Liver (tissue), 9 donors: Measurements from ENCODE around the gene SYK. TPM values are rescaled to one million over a fixed set of nuclear protein-coding genes. Genes with fewer than 3 reads are reported as not detected.

Experiments
- DNase-seq: peaks from one replicate; pipeline ENCODE4 v3.0.0-alpha.2; 2017; ENCODE audit warnings: low spot score
- H3K27ac ChIP-seq, 2 donors: one replicate each; pipeline ENCODE4 v1.7.0; 2013; ENCODE audit warnings: inconsistent platforms in 2 of 2, low read length in 2 of 2, control low read depth in 1 of 2, low read depth in 1 of 2, mild to moderate bottlenecking in 1 of 2
- H3K27me3 ChIP-seq, 4 donors: one replicate each; pipeline versions ENCODE4 v1.6.1 to v1.7.0; 2013; ENCODE audit warnings: low read length in 3 of 4, inconsistent platforms in 1 of 4, mild to moderate bottlenecking in 1 of 4, moderate library complexity in 1 of 4; ENCODE audit not compliant: control insufficient read depth in 4 of 4, insufficient read depth in 4 of 4
- H3K36me3 ChIP-seq, 4 donors: one replicate each; pipeline versions ENCODE4 v1.6.1 to v1.7.0; 2013; ENCODE audit warnings: low read length in 3 of 4, mild to moderate bottlenecking in 3 of 4, low read depth in 1 of 4, moderate library complexity in 1 of 4; ENCODE audit not compliant: control insufficient read depth in 4 of 4, insufficient read depth in 3 of 4
- H3K4me1 ChIP-seq, 4 donors: one replicate each; pipeline versions ENCODE4 v1.6.1 to v1.7.0; 2013; ENCODE audit warnings: low read length in 3 of 4, mild to moderate bottlenecking in 3 of 4, moderate library complexity in 1 of 4; ENCODE audit not compliant: control insufficient read depth in 4 of 4, insufficient read depth in 4 of 4
- H3K4me3 ChIP-seq, 3 donors: one replicate each; pipeline versions ENCODE4 v1.6.1 to v1.7.0; 2013; ENCODE audit warnings: low read length in 3 of 3, control low read depth in 1 of 3, low read depth in 1 of 3, mild to moderate bottlenecking in 1 of 3
- H3K9ac ChIP-seq, 2 donors: one replicate each; pipeline ENCODE4 v1.7.0; 2013; ENCODE audit warnings: low read length in 2 of 2, mild to moderate bottlenecking in 2 of 2, moderate library complexity in 2 of 2, control low read depth in 1 of 2, low read depth in 1 of 2
- H3K9me3 ChIP-seq, 4 donors: one replicate each; pipeline versions ENCODE4 v1.6.1 to v1.7.0; 2013; ENCODE audit warnings: low read length in 3 of 4; ENCODE audit not compliant: control insufficient read depth in 4 of 4
- EGR1 ChIP-seq, 2 donors: IDR thresholded peaks; 2 replicates each; pipeline ENCODE4 v1.6.1; 2016 to 2018; ENCODE audit warnings: antibody characterized with exemption in 2 of 2, low read depth in 2 of 2
- FOXA1 ChIP-seq: IDR thresholded peaks from 2 replicates; pipeline ENCODE4 v1.6.1; 2016; ENCODE audit warnings: antibody characterized with exemption
- FOXA2 ChIP-seq: IDR thresholded peaks from 2 replicates; pipeline ENCODE4 v1.6.1; 2016; ENCODE audit warnings: antibody characterized with exemption
- GABPA ChIP-seq, 2 donors: IDR thresholded peaks in 1 of 2; conservative IDR thresholded peaks in 1 of 2; 2 replicates each; pipeline ENCODE4 v1.6.1; 2016; ENCODE audit warnings: antibody characterized with exemption in 2 of 2, mild to moderate bottlenecking in 1 of 2, moderate library complexity in 1 of 2
- HNF4G ChIP-seq: IDR thresholded peaks from 2 replicates; pipeline ENCODE4 v1.6.1; 2016; ENCODE audit warnings: antibody characterized with exemption
- JUND ChIP-seq, 2 donors: IDR thresholded peaks; 2 replicates each; pipeline ENCODE4 v1.6.1; 2016; ENCODE audit warnings: antibody characterized with exemption in 2 of 2
- NR2F2 ChIP-seq: IDR thresholded peaks from 2 replicates; pipeline ENCODE4 v1.6.1; 2016; ENCODE audit warnings: antibody characterized with exemption
- RAD21 ChIP-seq, 2 donors: IDR thresholded peaks; 2 replicates each; pipeline ENCODE4 v1.6.1; 2016; ENCODE audit warnings: antibody characterized with exemption in 2 of 2, mild to moderate bottlenecking in 2 of 2
- RXRA ChIP-seq, 2 donors: IDR thresholded peaks; 2 replicates each; pipeline ENCODE4 v1.6.1; 2017 to 2018; ENCODE audit warnings: antibody characterized with exemption in 2 of 2, mild to moderate bottlenecking in 1 of 2
- WGBS: extraction: QIAGEN DNeasy Blood & Tissue Kit; methylation state at CpG from one replicate; pipeline ENCODE4 v1.1.7; 2013; 5-methylcytosine and 5-hydroxymethylcytosine counted together
- polyA plus RNA-seq, 2 donors: library from polyadenylated mRNA; stranded (reverse) in 1 of 2; unstranded in 1 of 2; fragments of 200-250 nt in 1 of 2; fragments of >200 nt in 1 of 2; fragmentation: Nextera tagmentation in 1 of 2; extraction: Ambion mirVana in 1 of 2; gene quantifications; one replicate each; pipeline versions ENCODE4 v1.2.1 to v1.2.3, GENCODE V29; 2013 to 2015
- total RNA-seq, 2 donors: library from RNA; depleted of rRNA; stranded (reverse); fragments of >200 nt; gene quantifications; one replicate each; pipeline ENCODE4 v1.2.3, GENCODE V29; 2014
- TF ChIP-seq, protein P1 (sequence below): IDR thresholded peaks from 2 replicates; pipeline ENCODE4 v1.6.1; 2016; ENCODE audit warnings: antibody characterized with exemption
- TF ChIP-seq, protein P2 (sequence below): IDR thresholded peaks from 2 replicates; pipeline ENCODE4 v1.6.1; 2016; ENCODE audit warnings: antibody characterized with exemption
- TF ChIP-seq, protein P3 (sequence below): IDR thresholded peaks from 2 replicates; pipeline ENCODE4 v1.6.1; 2016; ENCODE audit warnings: antibody characterized with exemption
- TF ChIP-seq, protein P4 (sequence below): fragments of 150-350 bp; IDR thresholded peaks from 2 replicates; pipeline ENCODE4 v1.5.1; 2017; ENCODE audit warnings: improper control_type of control experiment, low read depth, low read length; ENCODE audit not compliant: missing input control
- TF ChIP-seq, protein P5 (sequence below): IDR thresholded peaks from 2 replicates; pipeline ENCODE4 v1.6.1; 2016; ENCODE audit warnings: antibody characterized with exemption, mild to moderate bottlenecking
- donor health status: healthy.
- donor health status: healthy.
- donor health status: healthy.
- donor health status: healthy.
- donor health status: healthy.

The SYK gene
- total and polyA plus RNA-seq, 4 donors, result 2.0 to 15.4 (median 4.1) TPM

DNA sequence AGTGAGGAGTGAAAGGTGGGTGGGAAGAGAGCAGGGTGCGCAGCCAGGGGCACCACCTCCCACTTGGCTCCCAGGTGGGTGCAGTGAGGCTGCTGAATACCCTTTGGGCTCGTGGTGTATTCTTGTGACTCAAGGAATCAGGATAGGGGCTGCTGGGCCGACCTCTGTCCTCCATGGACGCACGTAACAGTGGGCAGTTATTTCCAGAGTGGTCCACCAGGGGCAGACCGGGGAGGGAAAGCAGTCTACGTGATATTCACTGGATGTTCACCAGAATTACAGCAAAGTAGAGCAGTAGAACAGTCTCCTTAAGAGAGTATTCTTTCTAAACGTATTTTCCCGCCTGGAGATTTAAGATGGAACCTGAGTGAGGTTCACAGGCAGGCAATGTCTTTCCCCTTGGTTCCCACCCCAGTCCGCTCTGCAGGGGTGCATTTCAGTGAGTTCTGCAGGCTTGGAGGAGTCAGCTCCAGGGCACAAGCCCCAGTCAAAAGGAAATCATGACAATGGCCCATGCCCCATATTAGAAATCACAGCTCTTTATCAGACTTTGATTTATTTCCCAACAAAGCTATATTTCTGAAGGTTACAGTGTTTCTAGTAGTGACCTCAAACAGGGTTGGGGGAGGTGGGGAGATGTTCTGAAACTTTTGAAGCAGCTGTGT lies 88.7 kb downstream of the SYK start:
- H3K36me3 ChIP-seq, result peaks cover 0 to 2% (median 0%) of the 10 kb centered on the region in 4 donors
- no peak overlapping the region for H3K4me3 ChIP-seq
- H3K27me3 ChIP-seq, result no peaks in the 10 kb centered on the region
- no peak overlapping the region for H3K9ac ChIP-seq
- no peaks in the 10 kb centered on the region for H3K4me1 ChIP-seq
- no peak overlapping the region for H3K27ac ChIP-seq
- 66% methylated on average over 10 of the region's 10 CpGs for WGBS
- no peak for DNase-seq
- H3K9me3 ChIP-seq, result peaks cover 0 to 5% (median 0%) of the 10 kb centered on the region in 4 donors
- TF ChIP-seq, protein P1, sequence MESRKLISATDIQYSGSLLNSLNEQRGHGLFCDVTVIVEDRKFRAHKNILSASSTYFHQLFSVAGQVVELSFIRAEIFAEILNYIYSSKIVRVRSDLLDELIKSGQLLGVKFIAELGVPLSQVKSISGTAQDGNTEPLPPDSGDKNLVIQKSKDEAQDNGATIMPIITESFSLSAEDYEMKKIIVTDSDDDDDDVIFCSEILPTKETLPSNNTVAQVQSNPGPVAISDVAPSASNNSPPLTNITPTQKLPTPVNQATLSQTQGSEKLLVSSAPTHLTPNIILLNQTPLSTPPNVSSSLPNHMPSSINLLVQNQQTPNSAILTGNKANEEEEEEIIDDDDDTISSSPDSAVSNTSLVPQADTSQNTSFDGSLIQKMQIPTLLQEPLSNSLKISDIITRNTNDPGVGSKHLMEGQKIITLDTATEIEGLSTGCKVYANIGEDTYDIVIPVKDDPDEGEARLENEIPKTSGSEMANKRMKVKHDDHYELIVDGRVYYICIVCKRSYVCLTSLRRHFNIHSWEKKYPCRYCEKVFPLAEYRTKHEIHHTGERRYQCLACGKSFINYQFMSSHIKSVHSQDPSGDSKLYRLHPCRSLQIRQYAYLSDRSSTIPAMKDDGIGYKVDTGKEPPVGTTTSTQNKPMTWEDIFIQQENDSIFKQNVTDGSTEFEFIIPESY, result no peak
- TF ChIP-seq, protein P2, sequence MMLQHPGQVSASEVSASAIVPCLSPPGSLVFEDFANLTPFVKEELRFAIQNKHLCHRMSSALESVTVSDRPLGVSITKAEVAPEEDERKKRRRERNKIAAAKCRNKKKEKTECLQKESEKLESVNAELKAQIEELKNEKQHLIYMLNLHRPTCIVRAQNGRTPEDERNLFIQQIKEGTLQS, result no peak
- no peak for TF ChIP-seq JUND (IDR thresholded peaks at IDR 0.05)
- no peak for TF ChIP-seq FOXA1

DNA sequence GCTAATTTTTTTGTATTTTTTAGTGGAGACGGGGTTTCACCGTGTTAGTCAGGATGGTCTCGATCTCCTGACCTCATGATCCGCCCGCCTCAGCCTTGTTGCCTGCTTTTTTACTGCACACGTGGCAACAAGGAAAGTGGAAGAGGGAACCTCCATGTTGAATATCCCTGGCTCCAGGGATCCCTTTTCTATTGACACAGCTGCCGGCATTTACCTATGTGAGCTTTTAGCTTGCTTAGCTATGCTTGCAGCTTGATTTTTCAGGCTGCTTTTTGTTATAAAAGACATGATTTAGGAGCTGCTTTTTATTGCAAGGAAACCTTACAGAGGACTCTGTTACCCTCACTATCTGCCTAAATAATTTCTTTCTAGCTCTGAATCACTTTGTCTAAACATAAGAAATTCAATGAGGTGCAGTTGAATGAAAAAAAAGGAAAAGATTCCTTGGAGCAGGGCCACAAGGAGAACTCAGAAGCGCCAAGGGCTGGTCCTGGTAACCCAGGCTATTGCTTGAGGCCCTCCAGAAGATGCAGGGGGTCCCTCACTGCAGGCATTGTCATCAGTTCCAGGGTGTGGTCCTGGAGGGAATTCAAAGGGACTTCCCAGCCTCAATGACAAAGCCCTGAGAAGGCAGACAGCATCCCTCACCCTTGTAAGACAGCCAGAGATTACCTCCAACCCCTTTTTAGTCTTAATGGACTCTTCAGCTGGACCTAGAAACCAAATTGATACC lies 89.9 kb downstream of the SYK start:
- no peak overlapping the region for H3K27ac ChIP-seq
- H3K9me3 ChIP-seq, result no peaks in the 10 kb centered on the region
- no peaks in the 10 kb centered on the region for H3K4me1 ChIP-seq
- DNase-seq, result no peak
- no peaks in the 10 kb centered on the region for H3K27me3 ChIP-seq
- H3K4me3 ChIP-seq, result no peak overlapping the region
- no peak overlapping the region for H3K9ac ChIP-seq
- WGBS, result 89% methylated on average over 8 of the region's 8 CpGs
- TF ChIP-seq, protein P2, result no peak
- peaks cover 0 to 2% (median 0%) of the 10 kb centered on the region in 4 donors for H3K36me3 ChIP-seq

DNA sequence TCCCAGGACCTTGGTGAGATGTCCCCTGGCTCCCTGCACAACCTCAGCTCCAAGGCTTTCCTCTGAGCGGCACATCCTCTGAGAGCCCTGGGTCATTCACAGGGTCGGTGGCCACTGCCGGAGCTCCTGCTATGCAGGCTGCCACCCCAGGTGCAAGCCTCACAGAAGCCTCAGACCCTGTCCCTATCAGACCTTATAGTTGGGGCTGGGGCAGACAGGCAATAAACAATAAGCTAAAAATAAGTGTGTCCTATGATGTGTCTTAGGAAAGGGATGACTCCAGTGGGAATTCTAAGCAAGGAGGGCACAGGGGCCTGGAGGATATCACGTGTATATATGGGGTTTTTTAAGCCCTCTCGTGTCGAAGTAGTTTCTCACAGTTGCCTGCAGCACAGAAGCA lies 91.3 kb downstream of the SYK start:
- Histone ChIP-seq H3K4me1 (no peaks in the 10 kb centered on the region), H3K27ac (no peak overlapping the region), H3K36me3 (peaks cover 0 to 2% (median 0%) of the 10 kb centered on the region in 4 donors), H3K9me3 (no peaks in the 10 kb centered on the region), H3K9ac (no peak overlapping the region), H3K27me3 (no peaks in the 10 kb centered on the region), H3K4me3 (no peak overlapping the region)
- no peak for DNase-seq
- WGBS, result 60% methylated on average over 6 of the region's 6 CpGs
- TF ChIP-seq FOXA2 (no peak), GABPA (IDR thresholded peaks at IDR 0.05 in 1 of 2, conservative IDR thresholded peaks at IDR 0.05 in 1 of 2) (no peak), RAD21 (IDR thresholded peaks at IDR 0.05) (no peak), HNF4G (no peak), RXRA (IDR thresholded peaks at IDR 0.05) (no peak), FOXA1 (no peak), EGR1 (IDR thresholded peaks at IDR 0.05; ENCODE audit: low read depth in 2 of 2) (no peak), JUND (IDR thresholded peaks at IDR 0.05) (no peak), NR2F2 (no peak)
- TF ChIP-seq, protein P3, sequence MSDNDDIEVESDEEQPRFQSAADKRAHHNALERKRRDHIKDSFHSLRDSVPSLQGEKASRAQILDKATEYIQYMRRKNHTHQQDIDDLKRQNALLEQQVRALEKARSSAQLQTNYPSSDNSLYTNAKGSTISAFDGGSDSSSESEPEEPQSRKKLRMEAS, result no peak
- TF ChIP-seq, protein P4, sequence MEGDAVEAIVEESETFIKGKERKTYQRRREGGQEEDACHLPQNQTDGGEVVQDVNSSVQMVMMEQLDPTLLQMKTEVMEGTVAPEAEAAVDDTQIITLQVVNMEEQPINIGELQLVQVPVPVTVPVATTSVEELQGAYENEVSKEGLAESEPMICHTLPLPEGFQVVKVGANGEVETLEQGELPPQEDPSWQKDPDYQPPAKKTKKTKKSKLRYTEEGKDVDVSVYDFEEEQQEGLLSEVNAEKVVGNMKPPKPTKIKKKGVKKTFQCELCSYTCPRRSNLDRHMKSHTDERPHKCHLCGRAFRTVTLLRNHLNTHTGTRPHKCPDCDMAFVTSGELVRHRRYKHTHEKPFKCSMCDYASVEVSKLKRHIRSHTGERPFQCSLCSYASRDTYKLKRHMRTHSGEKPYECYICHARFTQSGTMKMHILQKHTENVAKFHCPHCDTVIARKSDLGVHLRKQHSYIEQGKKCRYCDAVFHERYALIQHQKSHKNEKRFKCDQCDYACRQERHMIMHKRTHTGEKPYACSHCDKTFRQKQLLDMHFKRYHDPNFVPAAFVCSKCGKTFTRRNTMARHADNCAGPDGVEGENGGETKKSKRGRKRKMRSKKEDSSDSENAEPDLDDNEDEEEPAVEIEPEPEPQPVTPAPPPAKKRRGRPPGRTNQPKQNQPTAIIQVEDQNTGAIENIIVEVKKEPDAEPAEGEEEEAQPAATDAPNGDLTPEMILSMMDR, result no peak
- TF ChIP-seq, protein P5, sequence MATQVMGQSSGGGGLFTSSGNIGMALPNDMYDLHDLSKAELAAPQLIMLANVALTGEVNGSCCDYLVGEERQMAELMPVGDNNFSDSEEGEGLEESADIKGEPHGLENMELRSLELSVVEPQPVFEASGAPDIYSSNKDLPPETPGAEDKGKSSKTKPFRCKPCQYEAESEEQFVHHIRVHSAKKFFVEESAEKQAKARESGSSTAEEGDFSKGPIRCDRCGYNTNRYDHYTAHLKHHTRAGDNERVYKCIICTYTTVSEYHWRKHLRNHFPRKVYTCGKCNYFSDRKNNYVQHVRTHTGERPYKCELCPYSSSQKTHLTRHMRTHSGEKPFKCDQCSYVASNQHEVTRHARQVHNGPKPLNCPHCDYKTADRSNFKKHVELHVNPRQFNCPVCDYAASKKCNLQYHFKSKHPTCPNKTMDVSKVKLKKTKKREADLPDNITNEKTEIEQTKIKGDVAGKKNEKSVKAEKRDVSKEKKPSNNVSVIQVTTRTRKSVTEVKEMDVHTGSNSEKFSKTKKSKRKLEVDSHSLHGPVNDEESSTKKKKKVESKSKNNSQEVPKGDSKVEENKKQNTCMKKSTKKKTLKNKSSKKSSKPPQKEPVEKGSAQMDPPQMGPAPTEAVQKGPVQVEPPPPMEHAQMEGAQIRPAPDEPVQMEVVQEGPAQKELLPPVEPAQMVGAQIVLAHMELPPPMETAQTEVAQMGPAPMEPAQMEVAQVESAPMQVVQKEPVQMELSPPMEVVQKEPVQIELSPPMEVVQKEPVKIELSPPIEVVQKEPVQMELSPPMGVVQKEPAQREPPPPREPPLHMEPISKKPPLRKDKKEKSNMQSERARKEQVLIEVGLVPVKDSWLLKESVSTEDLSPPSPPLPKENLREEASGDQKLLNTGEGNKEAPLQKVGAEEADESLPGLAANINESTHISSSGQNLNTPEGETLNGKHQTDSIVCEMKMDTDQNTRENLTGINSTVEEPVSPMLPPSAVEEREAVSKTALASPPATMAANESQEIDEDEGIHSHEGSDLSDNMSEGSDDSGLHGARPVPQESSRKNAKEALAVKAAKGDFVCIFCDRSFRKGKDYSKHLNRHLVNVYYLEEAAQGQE, result no peak
- TF ChIP-seq, protein P2, result no peak
- TF ChIP-seq, protein P1, result no peak
